Heart left ventricle (tissue), 16 donors: ENCODE measurements around the gene ANKUB1. TPM values are rescaled to one million over a fixed set of nuclear protein-coding genes. Genes with fewer than 3 reads are reported as not detected.

Source experiments
- ATAC-seq, 4 donors: fragments of 200-7000 bp; cut with Tn5 transposase; one replicate each; pipeline ENCODE4 v1.9.1; 2020 to 2022; ENCODE audit warnings: moderate library complexity in 4 of 4, mild to moderate bottlenecking in 3 of 4, moderate number of reproducible peaks in 1 of 4
- DNase-seq, 5 donors: peaks; one replicate each; pipeline ENCODE4 v3.0.0-alpha.2; 2020
- H3K27ac ChIP-seq, 12 donors: fragments of 200-600 bp; sonication (generic) in 4 of 12; one replicate each; pipeline versions ENCODE4 v1.5.0 to v1.8.0; 2016 to 2022; ENCODE audit warnings: mild to moderate bottlenecking in 2 of 12
- H3K27me3 ChIP-seq, 9 donors: fragments of 200-600 bp; sonication (generic) in 2 of 9; one replicate each; pipeline versions ENCODE4 v1.5.1 to v1.8.0; 2016 to 2022; ENCODE audit warnings: mild to moderate bottlenecking in 3 of 9
- H3K36me3 ChIP-seq, 9 donors: fragments of 200-600 bp; sonication (generic) in 2 of 9; one replicate each; pipeline versions ENCODE4 v1.5.0 to v1.8.0; 2018 to 2022; ENCODE audit warnings: mild to moderate bottlenecking in 2 of 9
- H3K4me1 ChIP-seq, 12 donors: fragments of 200-600 bp; sonication (generic) in 4 of 12; one replicate each; pipeline versions ENCODE4 v1.5.0 to v1.8.0; 2016 to 2022; ENCODE audit warnings: mild to moderate bottlenecking in 3 of 12
- H3K4me3 ChIP-seq, 12 donors: fragments of 200-600 bp; sonication (generic) in 4 of 12; one replicate each; pipeline versions ENCODE4 v1.5.0 to v1.8.0; 2017 to 2022; ENCODE audit warnings: mild to moderate bottlenecking in 9 of 12, moderate library complexity in 4 of 12
- H3K9me3 ChIP-seq, 12 donors: fragments of 200-600 bp; sonication (generic) in 4 of 12; one replicate each; pipeline versions ENCODE4 v1.5.0 to v1.8.0; 2016 to 2022; ENCODE audit warnings: mild to moderate bottlenecking in 1 of 12
- CTCF ChIP-seq, 12 donors: fragments of 200-600 bp; sonication (generic) in 4 of 12; IDR thresholded peaks; one replicate each; pipeline versions ENCODE4 v1.5.0 to v1.8.0; 2018 to 2022; ENCODE audit warnings: antibody characterized with exemption in 12 of 12, mild to moderate bottlenecking in 5 of 12
- POLR2A ChIP-seq, 2 donors: fragments of 450-650 bp; IDR thresholded peaks; one replicate each; pipeline ENCODE4 v1.6.1; 2017; ENCODE audit warnings: antibody characterized with exemption in 2 of 2, mild to moderate bottlenecking in 2 of 2, moderate library complexity in 2 of 2
- WGBS, 4 donors: extraction: QIAGEN DNeasy Blood & Tissue Kit in 2 of 4; methylation state at CpG; one replicate each; pipeline versions ENCODE4 v1.1.5 to v1.1.7; 2013 to 2018; 5-methylcytosine and 5-hydroxymethylcytosine counted together
- intact Hi-C, 10 donors: fragments of 100-400 bp; cut with DNase I; formaldehyde crosslinking; loops; one replicate each; pipeline versions ENCODE4 v1.11.1 to v1.14.2; 2022
- polyA plus RNA-seq, 2 donors: library from polyadenylated mRNA; stranded (reverse); fragments of 200-250 nt; gene quantifications; one replicate each; pipeline ENCODE4 v1.2.3, GENCODE V29; 2013
- total RNA-seq, 9 donors: library from RNA; depleted of rRNA in 2 of 9; stranded (reverse); fragments of >200 nt in 2 of 9; fragmentation: NEBNext Ultra II Directional in 3 of 9; extraction: Animal tissue kit (Norgen Biotek cat#: 25700) in 3 of 9; gene quantifications; one replicate each; pipeline versions ENCODE4 v1.1.0 to v1.2.4, GENCODE V29; 2016 to 2023
- donor health status: ischemic (EF 13 %, LVEDD 7.1; RV severe dilation, severe dysfunction).
- donor health status: healthy with polysubstance abuse.
- donor health status: DM: no; HTN: yes; CAD: no.
- donor health status: DM: no; HTN: no; CAD: no.
- donor health status: ischemic (EF 25% LVEDD 6.9; RV normal size, moderate dysfunction).
- donor health status: ischemic (EF 25% LVEDD 5.7; RV mildly dilated, moderate dysfunction).
- donor health status: healthy.
- donor health status: DM: yes; HTN: yes; CAD: no.
- donor health status: ischemic (EF 35%, LVEDD 5.7; RV mildly dilated, moderate dysfunction).
- donor health status: nonischemic (EF 11% LVEDD 7.7; RV severe dilation, severe dysfunction).
- donor health status: DM: yes; HTN: yes; CAD: no.
- donor health status: PGD.
- donor health status: ischemic (EF 29% LVEDD 5.4; RV normal size, mild dysfunction).
- donor health status: nonischemic (EF 23%, LVEDD 6.1; RV moderate dilation, normal function).

Gene ANKUB1
- total and polyA plus RNA-seq, 11 donors, result not detected

GRCh38 chr3:149828390-149828789, 36.0 kb upstream of the ANKUB1 start:
- H3K4me3 ChIP-seq, result no peak overlapping the region
- H3K36me3 ChIP-seq, result no peaks in the 10 kb centered on the region
- H3K27ac ChIP-seq, result no peak overlapping the region
- no peak for ATAC-seq
- H3K9me3 ChIP-seq, result peaks cover 0 to 39% (median 9%) of the 10 kb centered on the region in 12 donors
- intact Hi-C loops, result no loop called here
- H3K4me1 ChIP-seq, result peaks cover 0 to 33% (median 7%) of the 10 kb centered on the region in 12 donors
- WGBS, 4 donors, result 93 to 98% (median 96%) methylated on average over 1 of the region's 1 CpG
- H3K27me3 ChIP-seq, result no peaks in the 10 kb centered on the region
- no peak for TF ChIP-seq POLR2A (IDR thresholded peaks at IDR 0.05)
- TF ChIP-seq CTCF (IDR thresholded peaks at IDR 0.05), result no peak
- DNase-seq, result no peak

GRCh38 chr3:149826636-149827035, 34.3 kb upstream of the ANKUB1 start:
- Histone ChIP-seq H3K36me3 (no peaks in the 10 kb centered on the region), H3K27ac (no peak overlapping the region), H3K27me3 (no peaks in the 10 kb centered on the region), H3K4me1 (peaks cover 0 to 45% (median 9%) of the 10 kb centered on the region in 12 donors), H3K9me3 (peaks cover 0 to 28% (median 4%) of the 10 kb centered on the region in 12 donors), H3K4me3 (no peak overlapping the region)
- no peak for DNase-seq
- intact Hi-C loops, result no loop called here
- no peak for ATAC-seq
- no peak for TF ChIP-seq CTCF (IDR thresholded peaks at IDR 0.05)
- no peak for TF ChIP-seq POLR2A (IDR thresholded peaks at IDR 0.05)
- WGBS, 4 donors, result 81 to 87% (median 85%) methylated on average over 3 of the region's 3 CpGs

GRCh38 chr3:149820183-149820582, 27.8 kb upstream of the ANKUB1 start:
- no peak for TF ChIP-seq POLR2A (IDR thresholded peaks at IDR 0.05)
- TF ChIP-seq CTCF (IDR thresholded peaks at IDR 0.05), result no peak
- H3K4me1 ChIP-seq, result peaks cover 0 to 70% (median 27%) of the 10 kb centered on the region in 12 donors
- 76 to 81% (median 78%) methylated on average over 4 of the region's 4 CpGs for WGBS, 4 donors
- no peak overlapping the region for H3K4me3 ChIP-seq
- DNase-seq, result no peak
- H3K36me3 ChIP-seq, result no peaks in the 10 kb centered on the region
- ATAC-seq, result no peak
- H3K9me3 ChIP-seq, result peaks cover 0 to 18% (median 0%) of the 10 kb centered on the region in 12 donors
- no peak overlapping the region for H3K27ac ChIP-seq
- H3K27me3 ChIP-seq, result no peaks in the 10 kb centered on the region
- intact Hi-C loops, result no loop called here

GRCh38 chr3:149819432-149819831, 27.1 kb upstream of the ANKUB1 start:
- Histone ChIP-seq H3K27ac (no peak overlapping the region), H3K27me3 (no peaks in the 10 kb centered on the region), H3K36me3 (no peaks in the 10 kb centered on the region), H3K4me3 (no peak overlapping the region), H3K9me3 (peaks cover 0 to 15% (median 0%) of the 10 kb centered on the region in 12 donors), H3K4me1 (peaks cover 0 to 77% (median 35%) of the 10 kb centered on the region in 12 donors)
- DNase-seq (no peak), ATAC-seq (no peak)
- WGBS, 4 donors, result 72 to 88% (median 82%) methylated on average over 1 of the region's 1 CpG
- intact Hi-C loops, result no loop called here
- no peak for TF ChIP-seq POLR2A (IDR thresholded peaks at IDR 0.05)
- no peak for TF ChIP-seq CTCF (IDR thresholded peaks at IDR 0.05)
